ENCODE data around the gene STX1A.
A peak's percentile ranks its signal among the peaks of the same experiment; 100 is the strongest.
"Not testable (repeated sequence)": the region's sequence is repeated elsewhere in the genome, so short reads cannot be mapped to it uniquely, and the experiment has no call there.

Gene STX1A

GRCh38 chr7:73681031-73681430 is 38.4 kb downstream of the STX1A start:
- DNase-seq, result no peak

GRCh38 chr7:73680501-73680900 is 39.0 kb downstream of the STX1A start:
- DNase-seq, result no peak

- no peak for DNase-seq
These were observed 39.8 kb downstream of the STX1A start for GRCh38 chr7:73679709-73680108.

GRCh38 chr7:73678862-73679261 is 40.6 kb downstream of the STX1A start:
- no peak for DNase-seq

- not testable (repeated sequence) for DNase-seq
These were observed 43.4 kb downstream of the STX1A start for GRCh38 chr7:73676062-73676461.

- no peak for DNase-seq
These were observed 44.9 kb downstream of the STX1A start for GRCh38 chr7:73674468-73675124.

GRCh38 chr7:73671857-73672445 is 47.5 kb downstream of the STX1A start:
- DNase-seq, result no peak

GRCh38 chr7:73671322-73671661 is 48.2 kb downstream of the STX1A start:
- DNase-seq, result no peak

- DNase-seq, result no peak
These were observed 49.5 kb downstream of the STX1A start for GRCh38 chr7:73669858-73670385.

- no peak for DNase-seq
These were observed 50.2 kb downstream of the STX1A start for GRCh38 chr7:73669288-73669701.

GRCh38 chr7:73668886-73669230 is 50.6 kb downstream of the STX1A start:
- no peak for DNase-seq

- DNase-seq, result no peak
These were observed 51.2 kb downstream of the STX1A start for GRCh38 chr7:73668103-73668885.

- DNase-seq, result peak; percentile 93
These were observed 51.9 kb downstream of the STX1A start, which contains the start of gene VPS37D for GRCh38 chr7:73667344-73668102. Gene VPS37D (plus strand): TSS chr7:73667831. CDS start chr7:73667959, 128 bp downstream.

- no peak for DNase-seq
These were observed 56.4 kb downstream of the STX1A start for GRCh38 chr7:73663033-73663432.

- DNase-seq, result not testable (repeated sequence)
These were observed 58.9 kb downstream of the STX1A start for GRCh38 chr7:73660594-73660993.

- no peak for DNase-seq
These were observed 59.5 kb downstream of the STX1A start for GRCh38 chr7:73659983-73660382.

GRCh38 chr7:73655309-73655708 is 64.2 kb downstream of the STX1A start:
- DNase-seq, result not testable (repeated sequence)

GRCh38 chr7:73652541-73652949 is 66.9 kb downstream of the STX1A start:
- no peak for DNase-seq

GRCh38 chr7:73650524-73650923 is 68.9 kb downstream of the STX1A start:
- no peak for DNase-seq

GRCh38 chr7:73649576-73649975 is 69.9 kb downstream of the STX1A start:
- no peak for DNase-seq
